HS-5 (cell line): ENCODE results near the gene PDP2.
"Not testable (repeated sequence)": the region's sequence is repeated elsewhere in the genome, so short reads cannot be mapped to it uniquely, and the experiment has no call there.

Source experiments
- DNase-seq: peaks from one replicate; pipeline ENCODE4 v3.0.0-alpha.2; 2012; ENCODE audit warnings: low read depth

PDP2 gene

DNA sequence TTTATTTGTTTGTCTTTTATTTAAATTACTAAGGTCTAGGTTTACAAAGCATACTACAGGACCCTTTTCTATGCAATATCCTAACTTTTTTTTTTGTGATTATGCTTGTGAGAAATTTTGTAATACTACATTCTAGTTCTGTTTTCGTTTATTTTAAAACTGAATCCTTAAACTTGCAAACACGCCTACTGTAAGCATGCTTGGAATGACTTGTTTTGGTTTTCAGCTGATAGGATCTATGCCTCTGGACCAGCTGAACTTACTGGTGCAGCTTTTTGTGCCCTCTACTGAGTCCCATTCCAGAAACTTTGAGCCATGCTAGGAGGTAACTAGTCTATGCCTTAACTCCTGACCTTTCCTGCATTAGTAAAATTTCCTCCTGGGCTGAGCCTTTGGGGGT lies 6.0 kb downstream of the PDP2 start:
- no peak for DNase-seq

DNA sequence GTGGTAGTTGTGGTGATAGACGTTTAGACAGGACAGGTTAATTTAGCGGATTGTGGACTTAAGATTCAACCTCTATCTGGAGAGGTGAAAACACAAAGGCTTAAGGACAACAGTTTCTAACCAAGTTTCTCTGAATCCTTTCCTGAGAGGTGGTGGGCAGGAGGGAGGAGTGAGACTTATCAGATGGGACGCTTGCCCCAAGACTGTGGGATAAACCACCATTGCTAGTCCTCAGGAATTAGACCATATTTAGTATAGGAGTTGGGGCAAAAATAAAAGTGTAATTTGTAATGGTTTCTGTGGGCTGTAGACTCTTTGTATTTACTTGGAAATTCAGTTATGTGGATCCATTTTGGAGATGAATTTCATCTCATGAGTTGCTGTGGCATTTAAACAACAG lies 6.6 kb downstream of the PDP2 start:
- DNase-seq: no peak

DNA sequence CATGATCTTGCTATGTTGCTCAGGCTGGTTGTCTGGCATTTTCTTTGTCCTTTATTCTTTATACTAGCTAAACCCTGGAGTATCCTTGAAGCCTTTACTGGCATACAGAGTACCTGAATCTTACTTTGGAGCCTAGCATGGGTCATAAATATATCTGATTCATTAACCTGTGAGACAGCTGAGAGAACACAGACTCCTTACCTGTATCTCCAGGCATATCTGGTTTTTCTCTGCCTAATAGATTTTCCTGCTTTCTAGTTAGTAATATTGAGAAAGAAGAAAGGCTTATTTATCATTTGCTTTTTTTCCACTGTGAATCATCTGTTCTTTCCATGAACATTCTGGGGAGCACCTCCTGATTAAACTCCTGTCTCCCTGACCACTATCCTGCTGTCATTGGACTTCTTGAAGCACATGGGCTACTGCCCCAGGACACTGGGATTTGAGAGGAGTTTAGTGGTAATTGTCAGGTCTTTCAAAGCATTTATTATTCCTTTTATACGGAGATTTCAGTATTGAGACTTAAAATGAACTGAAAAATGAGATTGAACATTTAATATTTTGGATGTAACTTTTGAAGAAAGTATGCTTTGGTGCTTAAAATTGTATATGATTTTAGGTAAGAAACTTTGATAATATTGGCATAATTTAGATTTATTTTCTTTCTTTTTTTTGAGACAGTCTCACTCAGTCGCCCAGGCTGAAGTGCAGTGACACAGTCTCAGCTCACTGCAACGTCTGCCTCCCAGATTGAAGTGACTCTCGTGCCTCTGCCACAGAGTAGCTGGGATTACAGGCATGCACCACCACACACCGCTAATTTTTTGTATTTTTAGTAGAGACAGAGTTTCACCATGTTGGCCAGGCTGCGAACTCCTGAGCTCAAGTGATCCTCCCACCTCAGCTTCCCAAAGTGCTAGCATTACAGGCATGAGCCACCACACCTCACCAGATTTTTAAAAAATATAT lies 8.6 kb downstream of the PDP2 start:
- no peak for DNase-seq

DNA sequence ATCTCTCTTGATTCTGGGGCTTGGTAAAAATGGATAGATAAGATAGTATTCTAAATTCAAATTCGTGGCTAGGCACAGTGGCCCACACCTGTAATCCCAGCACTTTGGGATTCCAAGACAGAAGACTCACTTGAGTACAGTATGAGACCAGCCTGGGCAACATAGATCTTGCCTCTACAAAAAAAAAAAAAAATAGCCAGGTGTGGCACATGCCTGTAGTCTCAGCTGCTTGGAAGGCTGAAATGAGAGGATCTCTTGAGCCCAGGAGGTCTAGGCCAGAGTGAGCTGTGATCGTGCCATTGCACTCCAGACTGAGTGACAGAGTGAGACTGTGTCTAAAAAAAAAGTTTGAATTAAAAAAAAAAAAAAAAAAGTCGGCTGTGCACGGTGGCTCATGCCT lies 9.3 kb downstream of the PDP2 start:
- no peak for DNase-seq

DNA sequence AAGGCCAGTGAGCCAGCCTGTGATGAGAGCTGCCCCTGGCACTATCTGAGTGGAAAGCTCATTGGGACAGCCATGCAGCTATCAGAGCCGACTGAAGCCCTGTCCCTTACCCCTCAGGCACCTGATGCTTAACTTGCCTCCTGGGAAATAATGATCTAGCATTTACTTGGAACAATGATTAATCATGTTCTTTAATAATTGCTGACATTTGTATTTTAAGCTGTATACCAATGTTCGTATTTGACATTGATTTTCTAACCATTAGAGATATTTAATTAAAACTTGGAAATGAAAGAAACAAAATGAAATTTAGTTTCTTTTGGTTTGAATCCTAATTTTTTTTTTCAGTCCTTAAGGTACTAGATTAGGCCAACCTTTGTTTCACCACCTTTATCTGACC lies 10.5 kb downstream of the PDP2 start:
- DNase-seq: no peak

DNA sequence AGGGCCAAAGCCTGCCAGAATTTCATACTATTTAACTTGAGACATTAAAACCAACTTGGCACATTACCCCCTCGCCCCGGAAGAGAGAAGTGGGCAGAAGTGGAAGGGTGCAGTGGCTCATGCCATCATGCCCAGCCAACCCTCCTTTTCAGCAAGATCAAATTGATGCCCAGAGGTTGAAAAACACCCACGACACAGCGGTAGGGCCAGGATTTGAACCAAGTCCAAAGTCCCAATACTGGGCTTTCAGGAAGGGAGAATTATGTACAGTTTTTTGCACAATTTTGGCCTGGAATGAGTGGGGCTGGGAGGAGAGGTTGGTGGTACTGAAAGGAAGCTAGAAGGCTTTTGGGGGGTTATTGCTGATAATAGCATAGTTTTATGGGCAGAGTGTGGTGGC lies 11.0 kb downstream of the PDP2 start:
- no peak for DNase-seq

DNA sequence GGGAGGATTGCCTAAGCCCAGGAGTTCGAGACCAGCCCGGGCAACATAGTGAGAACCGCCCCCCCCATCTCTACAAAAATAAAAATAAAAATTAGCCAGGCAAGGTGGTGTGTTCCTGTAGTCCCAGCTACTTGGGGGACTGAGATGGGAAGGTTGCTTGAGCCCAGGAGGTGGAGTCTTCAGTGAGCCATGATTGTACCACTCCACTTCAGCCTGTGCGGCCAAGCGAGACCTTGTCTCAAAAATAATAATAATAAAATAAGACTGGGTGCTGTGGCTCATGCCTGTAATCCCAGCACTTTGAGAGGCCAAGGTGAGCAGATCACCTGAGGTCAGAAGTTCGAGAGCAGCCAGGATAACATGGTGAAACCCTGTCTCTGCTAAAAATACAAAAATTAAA lies 11.5 kb downstream of the PDP2 start:
- no peak for DNase-seq

DNA sequence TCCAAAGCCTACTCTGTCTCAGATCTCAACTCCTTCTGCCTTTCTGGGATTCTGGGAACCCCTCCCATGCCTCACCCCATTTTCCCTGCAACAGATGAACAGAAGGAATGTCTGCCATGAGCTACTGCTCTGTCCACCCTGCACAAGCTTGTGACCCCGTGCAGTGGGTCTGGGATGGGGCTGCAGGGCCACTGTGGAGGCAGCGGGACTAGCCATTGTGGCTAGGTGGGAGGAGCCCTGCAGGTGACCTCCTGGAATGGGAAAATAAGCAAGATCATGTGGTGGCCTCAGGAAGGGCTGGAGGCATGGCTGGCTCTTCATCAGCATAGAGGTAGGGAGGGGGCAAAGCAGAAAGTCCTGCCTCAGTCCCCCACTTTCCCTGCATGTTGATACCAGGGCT lies 13.7 kb downstream of the PDP2 start:
- no peak for DNase-seq

DNA sequence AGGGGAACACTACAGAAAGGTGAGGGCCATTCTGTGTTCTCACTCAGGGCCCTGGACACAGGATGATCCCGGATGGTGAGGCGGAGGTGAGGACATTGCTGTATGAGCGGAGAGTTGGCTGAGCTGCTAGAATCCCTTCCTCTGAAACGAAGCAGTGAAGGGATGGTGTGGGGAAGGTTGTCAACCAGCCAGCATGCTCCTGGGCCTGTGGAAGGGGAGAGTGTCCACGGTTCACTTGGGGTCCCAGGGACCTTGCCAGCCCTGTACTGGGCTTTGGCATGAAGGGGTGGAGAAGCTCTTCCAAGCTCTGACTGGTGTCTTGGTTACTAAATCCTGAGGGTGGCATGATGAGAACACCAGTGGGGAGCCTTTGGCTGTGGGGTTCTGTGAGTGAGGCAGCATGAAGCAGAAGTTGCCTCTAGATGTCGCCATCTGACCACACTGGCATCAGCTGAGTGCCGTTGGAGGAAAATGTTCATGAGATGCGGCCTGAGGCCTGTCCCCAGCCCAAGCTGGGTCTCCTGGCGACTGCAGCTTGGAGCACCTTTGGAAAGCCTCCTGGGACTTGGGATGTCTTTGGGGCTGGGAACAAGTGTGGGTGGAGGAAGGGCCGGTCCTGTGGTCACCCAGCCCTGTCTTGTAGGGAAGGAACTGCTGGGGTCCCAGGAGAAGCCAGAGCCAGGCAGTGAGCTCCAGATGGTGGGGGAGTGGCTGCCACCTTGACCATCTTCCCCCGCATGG lies 14.8 kb downstream of the PDP2 start:
- peak; percentile 37 for DNase-seq

DNA sequence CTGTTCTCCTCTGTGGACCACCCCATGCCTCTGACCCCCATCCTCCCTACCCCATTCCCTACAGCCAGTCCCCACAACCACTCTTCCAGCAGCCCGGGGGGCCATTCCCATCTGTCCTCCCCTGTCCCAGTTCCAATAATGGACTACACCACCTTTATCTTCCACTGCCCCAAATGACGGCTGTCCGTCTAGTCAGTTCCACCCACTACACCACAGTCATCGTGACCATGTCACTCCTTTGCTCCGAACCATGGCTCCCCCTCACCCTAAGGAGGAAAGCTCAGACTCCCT lies 15.3 kb downstream of the PDP2 start:
- no peak for DNase-seq

DNA sequence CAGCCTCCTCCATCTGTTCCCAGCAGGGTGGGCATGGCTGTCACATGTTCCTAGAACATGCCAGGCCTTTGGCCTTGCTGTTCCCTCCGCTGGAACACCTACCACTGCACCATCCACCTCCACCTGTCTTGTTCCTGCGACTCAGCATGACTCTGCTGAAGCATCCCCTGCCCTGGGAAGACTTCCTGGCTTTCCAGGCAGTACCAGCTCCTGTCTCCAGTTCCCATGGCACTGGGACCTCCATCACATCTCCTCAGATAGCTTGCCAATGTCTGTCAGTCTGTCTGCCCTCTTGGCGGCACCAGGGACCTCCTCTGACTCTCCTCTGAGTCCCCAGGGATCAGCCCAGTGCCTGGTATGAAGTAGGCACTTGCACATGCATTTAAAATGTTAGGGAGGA lies 15.7 kb downstream of the PDP2 start:
- DNase-seq: no peak

DNA sequence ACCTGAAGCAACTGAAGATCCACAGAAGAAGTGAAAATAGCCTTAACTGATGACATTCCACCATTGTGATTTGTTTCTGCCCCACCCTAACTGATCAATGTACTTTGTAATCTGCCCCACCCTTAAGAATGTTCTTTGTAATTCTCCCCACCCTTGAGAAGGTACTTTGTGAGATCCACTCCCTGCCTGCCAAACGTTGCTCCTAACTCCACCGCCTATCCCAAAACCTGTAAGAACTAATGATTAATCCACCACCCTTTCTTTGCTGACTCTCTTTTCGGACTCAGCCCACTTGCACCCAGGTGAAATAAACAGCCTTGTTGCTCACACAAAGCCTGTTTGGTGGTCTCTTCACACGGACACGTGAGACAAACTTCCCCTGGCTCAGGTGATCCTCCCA lies 16.4 kb downstream of the PDP2 start:
- DNase-seq: not testable (repeated sequence)

DNA sequence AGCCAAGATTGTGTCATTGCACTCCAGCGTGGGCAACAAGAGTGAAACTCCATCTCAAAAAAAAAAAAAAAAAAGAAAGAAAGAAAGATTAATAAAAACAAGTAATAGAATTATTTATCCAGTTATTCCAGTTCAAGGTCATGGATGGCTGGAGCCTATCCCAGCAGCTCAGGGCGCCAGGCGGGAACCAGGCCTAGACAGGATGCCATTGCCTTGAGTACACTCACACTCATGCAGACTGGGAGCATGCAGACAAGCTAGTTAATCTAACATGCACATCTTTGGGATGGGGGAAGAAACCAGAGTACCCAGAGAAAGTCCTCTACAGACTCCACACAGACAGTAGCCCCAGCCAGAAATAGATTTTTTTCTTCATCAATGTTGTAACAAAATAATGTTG lies 17.9 kb downstream of the PDP2 start:
- no peak for DNase-seq

DNA sequence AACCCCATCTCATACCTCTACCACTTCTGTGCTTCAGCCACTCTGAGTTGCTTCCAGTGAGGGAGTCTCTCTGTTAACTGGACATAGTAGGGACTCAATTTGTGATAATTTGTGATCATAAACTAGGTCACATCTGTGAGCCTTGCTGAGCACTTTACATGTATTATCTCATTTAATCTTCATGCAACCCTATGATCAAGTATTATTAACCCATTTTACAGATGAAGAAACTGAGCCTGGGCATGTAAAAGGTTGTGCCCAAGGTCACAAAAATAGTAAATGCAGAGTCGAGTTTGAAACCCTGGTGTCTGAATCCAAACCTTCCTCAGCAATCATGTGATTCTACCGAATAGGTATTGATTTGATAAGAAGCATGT lies 18.6 kb downstream of the PDP2 start:
- no peak for DNase-seq

DNA sequence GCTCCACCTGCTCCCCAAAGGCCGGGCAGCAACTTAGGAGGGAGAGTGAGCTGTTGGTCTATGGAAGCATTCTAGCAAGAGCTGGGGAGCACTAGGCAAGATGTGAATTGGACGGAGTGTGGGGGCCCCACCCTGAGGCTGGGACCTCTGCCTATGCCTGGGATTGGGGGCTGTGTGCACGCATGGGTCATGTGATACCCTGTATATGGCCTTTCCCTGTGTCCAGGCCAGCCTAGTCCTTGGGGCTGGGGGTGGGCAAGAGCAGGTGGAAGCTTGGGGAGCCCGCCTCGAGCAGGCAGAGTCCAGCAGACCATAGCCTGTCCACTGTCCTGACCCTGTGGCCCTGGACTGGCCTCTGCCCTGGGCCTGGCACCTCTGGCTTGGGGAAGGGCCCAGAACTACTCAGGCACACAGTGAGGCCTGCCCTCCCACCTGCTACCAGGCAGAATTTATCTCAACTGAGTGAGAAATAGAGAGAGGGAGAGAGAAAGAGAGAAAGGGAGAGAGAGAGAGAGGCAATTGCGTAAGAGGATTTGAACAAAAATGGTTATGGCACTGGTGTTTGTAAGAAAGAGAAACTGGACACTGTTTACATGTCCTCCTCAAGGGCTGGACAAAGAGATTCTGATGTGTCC lies 19.1 kb downstream of the PDP2 start:
- DNase-seq: no peak

DNA sequence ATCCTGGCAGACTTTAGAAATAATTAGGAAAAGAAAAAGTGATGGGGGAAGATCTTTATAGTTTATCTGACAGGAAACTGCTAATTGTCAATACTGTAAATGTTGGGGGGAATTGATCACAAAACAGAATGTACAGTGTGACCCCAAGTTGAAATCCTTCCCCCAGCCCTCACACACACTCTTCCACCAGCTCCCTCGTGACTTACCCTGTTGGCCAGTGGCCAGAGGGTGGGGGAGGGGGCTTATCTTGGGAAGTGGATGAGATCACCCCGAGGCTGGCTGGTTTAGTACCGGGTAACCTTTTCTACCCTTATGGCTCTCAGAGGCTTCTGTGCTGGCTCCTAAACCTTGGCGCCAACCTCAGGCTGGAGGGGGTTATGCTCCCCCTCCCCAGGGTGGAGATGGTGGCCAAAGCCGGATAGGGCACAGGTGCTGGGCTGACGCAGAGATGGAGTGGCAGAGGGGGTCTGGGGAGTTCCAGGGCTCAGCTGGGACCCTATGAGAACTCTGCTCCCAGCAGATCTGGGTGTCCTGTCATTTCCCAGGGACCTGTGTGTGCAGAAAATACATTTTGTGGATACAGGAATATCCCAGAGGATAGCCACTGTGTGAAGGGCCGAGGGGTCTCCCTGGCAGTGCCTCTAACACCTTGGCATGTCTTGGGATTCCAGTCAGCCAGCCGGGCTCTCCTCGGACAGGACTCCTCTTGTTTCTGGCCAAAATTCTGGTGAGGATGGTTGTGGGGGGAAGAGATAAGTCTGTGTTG lies 19.8 kb downstream of the PDP2 start:
- DNase-seq: peak; percentile 15

DNA sequence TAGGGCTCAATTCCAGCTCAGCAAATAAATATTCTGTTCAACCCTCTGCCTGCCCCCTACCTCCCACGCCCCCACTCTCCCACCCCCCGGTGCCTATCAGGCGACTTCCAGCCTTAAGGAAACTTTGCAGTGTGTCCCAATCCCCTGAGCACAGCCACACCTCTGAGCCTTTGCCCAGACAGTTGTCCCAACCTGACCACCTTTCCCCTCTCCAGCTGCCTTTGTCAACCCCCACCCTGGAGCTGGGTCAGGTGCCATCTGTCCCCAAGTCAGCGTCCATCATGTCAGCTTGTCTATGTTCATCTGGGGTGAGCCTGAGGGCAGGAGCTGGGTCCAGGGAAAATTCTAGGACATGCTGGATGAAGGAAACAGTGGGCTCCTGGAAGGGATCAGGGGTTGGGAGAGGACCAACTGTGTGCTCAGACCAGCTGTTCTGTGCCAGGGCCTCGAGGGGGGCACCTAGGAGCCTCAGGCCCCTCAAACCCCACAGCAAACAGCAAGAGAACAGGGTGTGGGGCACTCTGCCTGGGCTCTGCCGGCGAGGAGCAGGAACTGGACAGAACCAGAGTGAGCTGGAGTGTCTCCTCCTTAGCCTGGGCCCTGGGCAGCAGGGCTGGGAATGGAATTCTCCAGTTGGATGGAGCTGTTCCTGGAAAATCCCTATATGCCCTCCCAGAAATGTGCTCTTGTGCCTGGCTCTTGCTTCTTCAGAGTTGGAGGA lies 20.6 kb downstream of the PDP2 start:
- no peak for DNase-seq

DNA sequence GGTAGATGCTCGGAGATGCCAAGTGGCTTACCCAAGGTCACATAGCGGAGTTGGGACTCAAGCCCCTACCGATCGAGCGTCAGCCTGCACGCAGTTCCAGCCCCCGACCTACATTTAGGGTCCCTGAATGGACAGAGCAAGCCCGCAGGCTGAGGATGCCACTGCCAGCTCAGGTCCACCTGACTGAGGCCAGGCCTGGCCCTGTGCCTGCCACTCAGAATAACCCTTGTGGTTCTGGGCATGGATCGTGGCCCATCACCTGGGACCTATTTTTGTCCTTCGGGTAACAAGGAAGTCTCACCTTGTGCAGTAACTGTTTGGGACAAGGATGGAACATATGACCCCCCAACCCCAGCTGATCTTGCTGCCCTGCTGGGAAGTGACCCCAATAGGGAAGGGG lies 21.3 kb downstream of the PDP2 start:
- DNase-seq: no peak

DNA sequence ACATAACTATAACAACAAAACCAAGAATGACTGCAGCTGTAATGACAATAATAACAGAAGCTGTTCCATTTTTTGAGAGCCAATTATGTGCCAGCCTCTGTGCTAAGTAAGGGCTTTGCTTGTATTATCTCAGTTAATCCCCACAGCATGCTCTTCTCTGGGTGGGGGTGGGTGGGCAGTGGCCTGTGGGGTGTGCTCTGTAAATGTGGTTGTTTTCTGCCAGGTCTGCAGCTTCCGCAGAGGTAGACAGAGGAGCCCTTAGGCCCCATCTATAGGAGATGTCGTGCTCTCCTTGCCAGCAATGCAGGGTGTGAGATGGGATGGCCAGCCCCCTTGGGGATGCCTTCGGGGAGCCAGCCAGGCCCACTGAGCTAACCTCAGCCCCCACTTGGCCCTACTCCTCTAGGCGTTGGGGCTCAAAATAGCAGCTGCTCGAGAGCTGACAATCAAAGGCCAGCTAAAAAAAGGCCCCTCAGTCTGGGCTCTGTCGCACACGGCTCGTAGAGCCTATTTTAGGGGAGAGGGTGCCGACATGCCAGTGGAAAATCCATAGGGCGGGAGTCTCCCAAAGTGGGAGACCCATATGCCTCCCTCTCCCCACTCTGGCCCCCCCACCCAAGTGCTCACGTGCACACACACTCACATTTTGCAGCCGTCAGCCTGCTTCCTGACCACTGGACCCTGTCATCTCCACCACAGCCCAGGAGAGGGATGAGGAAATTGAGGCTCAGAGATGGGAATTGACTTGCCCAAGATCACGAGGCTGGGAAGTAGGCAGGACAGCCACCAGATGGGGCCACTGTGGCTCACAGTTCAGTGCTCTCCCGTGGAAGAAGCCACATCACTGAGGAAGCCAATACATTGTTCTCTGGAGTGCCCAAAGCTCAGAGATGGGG lies 22.6 kb downstream of the PDP2 start:
- DNase-seq: no peak

DNA sequence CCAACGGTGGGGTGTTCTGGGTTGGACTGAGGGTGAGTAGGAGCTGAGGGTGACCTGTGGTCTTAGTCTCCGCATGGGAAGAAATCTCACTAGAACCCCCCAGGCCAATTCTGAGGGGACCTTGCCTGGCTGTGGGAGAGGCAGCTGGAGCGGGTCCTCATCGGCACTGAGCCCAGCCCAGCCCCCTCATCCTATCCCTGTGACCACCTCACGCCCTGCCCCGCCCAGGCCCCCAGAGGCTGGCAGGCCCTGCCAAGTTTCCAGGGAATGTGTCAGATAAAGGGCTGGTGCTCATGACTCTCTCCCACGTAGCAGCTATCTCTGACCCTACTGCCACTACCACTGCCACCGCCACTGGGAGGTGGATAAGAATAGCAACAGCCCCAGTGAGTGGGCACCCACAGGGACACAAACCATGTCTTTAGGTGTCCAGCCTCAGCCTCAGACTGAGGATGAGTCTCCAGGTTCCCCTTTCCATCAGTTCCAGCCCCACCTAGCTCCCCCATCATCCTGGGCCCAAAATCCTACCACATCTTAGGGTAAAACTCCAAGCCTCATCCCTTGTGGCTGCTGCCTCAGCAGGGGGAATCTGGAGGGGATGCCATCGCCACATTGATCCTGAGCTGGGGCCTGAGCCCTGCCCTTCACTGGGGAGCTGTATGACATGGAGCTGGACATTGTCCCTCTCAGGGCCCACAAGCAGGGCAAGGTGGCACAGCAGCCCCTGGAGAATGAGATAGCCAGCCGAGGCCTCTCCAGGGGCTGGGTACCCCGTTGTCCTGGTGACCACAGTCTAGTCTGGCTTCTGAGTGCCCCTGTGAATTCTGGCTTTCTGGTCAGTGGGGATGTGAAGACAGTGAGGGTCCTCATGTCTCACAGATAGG lies 23.5 kb downstream of the PDP2 start:
- DNase-seq: no peak
